Measurements from ENCODE around the gene USP36.
"Not testable (repeated sequence)": the region's sequence is repeated elsewhere in the genome, so short reads cannot be mapped to it uniquely, and the experiment has no call there.

Gene USP36

GRCh38 chr17:78870621-78871020 lies 30.0 kb upstream of the USP36 start:
- no peak for DNase-seq

GRCh38 chr17:78868391-78868790 lies 27.8 kb upstream of the USP36 start:
- DNase-seq: no peak

GRCh38 chr17:78867046-78867445 lies 26.4 kb upstream of the USP36 start:
- not testable (repeated sequence) for DNase-seq

GRCh38 chr17:78865682-78866390 lies 25.2 kb upstream of the USP36 start:
- DNase-seq: peak; percentile 64

GRCh38 chr17:78864117-78864516 lies 23.5 kb upstream of the USP36 start:
- no peak for DNase-seq

- DNase-seq: no peak
Observed at GRCh38 chr17:78862073-78863023, 21.7 kb upstream of the USP36 start.

- DNase-seq: no peak
Observed at GRCh38 chr17:78861229-78861628, 20.6 kb upstream of the USP36 start.

- DNase-seq: no peak
Observed at GRCh38 chr17:78859051-78859450, 18.4 kb upstream of the USP36 start.

- no peak for DNase-seq
Observed at GRCh38 chr17:78857266-78857665, 16.7 kb upstream of the USP36 start.

GRCh38 chr17:78855561-78856165 lies 15.0 kb upstream of the USP36 start:
- DNase-seq: no peak

- no peak for DNase-seq
Observed at GRCh38 chr17:78854508-78854907, 13.9 kb upstream of the USP36 start.

- no peak for DNase-seq
Observed at GRCh38 chr17:78853926-78854394, 13.3 kb upstream of the USP36 start.

GRCh38 chr17:78852709-78853121 lies 12.1 kb upstream of the USP36 start:
- DNase-seq: no peak

- no peak for DNase-seq
Observed at GRCh38 chr17:78849026-78849425, 8.4 kb upstream of the USP36 start.

GRCh38 chr17:78847052-78847451 lies 6.4 kb upstream of the USP36 start:
- DNase-seq: no peak

GRCh38 chr17:78844301-78845005 lies 3.8 kb upstream of the USP36 start:
- no peak for DNase-seq

- DNase-seq: peak; percentile 70
Observed at GRCh38 chr17:78842881-78843565, 2.4 kb upstream of the USP36 start.

GRCh38 chr17:78840530-78840779 lies 159 bp downstream of the USP36 start:
- DNase-seq: no peak

GRCh38 chr17:78839762-78840529 lies 668 bp downstream of the USP36 start:
- peak; percentile 36 for DNase-seq

GRCh38 chr17:78839235-78839761 lies 1.3 kb downstream of the USP36 start:
- peak; percentile 37 for DNase-seq

- no peak for DNase-seq
Observed at GRCh38 chr17:78838574-78839005, 2.0 kb downstream of the USP36 start.

Measured in activated CD4-positive, alpha-beta T cell treated with anti-CD3 and anti-CD28 coated beads, Interleukin-2, amount 50 U/mL, for 16 hours (primary cell).